SIG-M5 treated with dmso at 0.1 percent for 504 hours (cell line): ENCODE measurements around the gene NFAT5.
"Not testable (repeated sequence)": the region's sequence is repeated elsewhere in the genome, so short reads cannot be mapped to it uniquely, and the experiment has no call there.

ENCODE experiments used
- DNase-seq: peaks from one replicate; lab custom pipeline; 2025; ENCODE audit not compliant: unreplicated experiment; lab: John Stamatoyannopoulos, UW

NFAT5 gene

GRCh38 chr16:69729030-69729429, 163.3 kb downstream of the NFAT5 start:
- not testable (repeated sequence) for DNase-seq

GRCh38 chr16:69731280-69731679, 165.5 kb downstream of the NFAT5 start:
- DNase-seq, result not testable (repeated sequence)

- DNase-seq, result no peak
Observed at GRCh38 chr16:69732101-69732500, 166.3 kb downstream of the NFAT5 start.

- DNase-seq, result no peak
Observed at GRCh38 chr16:69741519-69741918, 175.8 kb downstream of the NFAT5 start.

- peak; percentile 35 for DNase-seq
Observed at GRCh38 chr16:69741951-69742904, 176.5 kb downstream of the NFAT5 start.

- no peak for DNase-seq
Observed at GRCh38 chr16:69744363-69745231, 178.8 kb downstream of the NFAT5 start.

- no peak for DNase-seq
Observed at GRCh38 chr16:69745232-69745612, 179.5 kb downstream of the NFAT5 start.

GRCh38 chr16:69745959-69746358, 180.2 kb downstream of the NFAT5 start:
- no peak for DNase-seq

GRCh38 chr16:69747115-69747514, 181.3 kb downstream of the NFAT5 start:
- no peak for DNase-seq

GRCh38 chr16:69748694-69749345, 183.1 kb downstream of the NFAT5 start:
- DNase-seq, result no peak

- DNase-seq, result no peak
Observed at GRCh38 chr16:69754143-69754468, 188.3 kb downstream of the NFAT5 start.
